Vagina (tissue), 2 donors: ENCODE data around the gene DGKD.

Experiments
- CTCF ChIP-seq, 3 experiments: fragments of 450-650 bp in 2 of 3; fragments of 200-600 bp in 1 of 3; sonication (generic) in 1 of 3; IDR thresholded peaks; one replicate each; pipeline ENCODE4 v1.5.1; 2017 to 2019; ENCODE audit warnings: antibody characterized with exemption in 3 of 3, mild to moderate bottlenecking in 2 of 3, moderate library complexity in 2 of 3
- POLR2A ChIP-seq, 2 donors: fragments of 450-650 bp; IDR thresholded peaks; one replicate each; pipeline ENCODE4 v1.6.1; 2017; ENCODE audit warnings: antibody characterized with exemption in 2 of 2, mild to moderate bottlenecking in 2 of 2, moderate library complexity in 2 of 2

GRCh38 chr2:233319256-233319655 is 35.0 kb upstream of the DGKD start:
- TF ChIP-seq POLR2A (IDR thresholded peaks at IDR 0.05) (no peak), CTCF (IDR thresholded peaks at IDR 0.05) (no peak)
